Adrenal gland (tissue), 12 donors: Measurements from ENCODE around the gene RIPK3. TPM values are rescaled to one million over a fixed set of nuclear protein-coding genes. Genes with fewer than 3 reads are reported as not detected.

Source experiments
- DNase-seq, 7 donors: peaks; one replicate each; pipeline ENCODE4 v3.0.0-alpha.2; 2019 to 2020
- H3K27ac ChIP-seq, 5 donors: fragments of 200-600 bp; sonication (generic) in 4 of 5; 1 replicate in 3 of 5; 2 replicates in 2 of 5; pipeline versions ENCODE4 v1.5.1 to v1.8.0; 2016 to 2020; ENCODE audit warnings: mild to moderate bottlenecking in 1 of 5
- H3K27me3 ChIP-seq: fragments of 200-600 bp; 2 replicates; pipeline ENCODE4 v1.8.0; 2021
- H3K36me3 ChIP-seq, 2 donors: fragments of 200-600 bp; replicated peaks in 1 of 2; 1 replicate in 1 of 2; 2 replicates in 1 of 2; pipeline versions ENCODE4 v1.5.1 to v1.8.0; 2018 to 2022
- H3K4me1 ChIP-seq, 2 donors: fragments of 200-600 bp; replicated peaks in 1 of 2; 1 replicate in 1 of 2; 2 replicates in 1 of 2; pipeline versions ENCODE4 v1.5.1 to v1.8.0; 2018 to 2021
- H3K4me3 ChIP-seq, 4 donors: fragments of 200-600 bp; sonication (generic) in 3 of 4; one replicate each; pipeline ENCODE4 v1.5.1; 2016 to 2018
- H3K9me3 ChIP-seq, 3 donors: fragments of 200-600 bp; sonication (generic) in 1 of 3; replicated peaks in 1 of 3; 1 replicate in 2 of 3; 2 replicates in 1 of 3; pipeline versions ENCODE4 v1.5.1 to v1.8.0; 2016 to 2021
- POLR2A ChIP-seq, 2 donors: fragments of 450-650 bp; IDR thresholded peaks; one replicate each; pipeline ENCODE4 v1.6.1; 2017; ENCODE audit warnings: antibody characterized with exemption in 2 of 2, mild to moderate bottlenecking in 2 of 2, moderate library complexity in 1 of 2
- WGBS, 4 donors: extraction: QIAGEN DNeasy Blood & Tissue Kit in 2 of 4; methylation state at CpG; one replicate each; pipeline versions ENCODE4 v1.1.5 to v1.1.7; 2013 to 2017; 5-methylcytosine and 5-hydroxymethylcytosine counted together
- intact Hi-C, 2 donors: fragments of 100-400 bp; cut with DNase I; formaldehyde crosslinking; loops; one replicate each; pipeline versions ENCODE4 v1.14.1 to v1.15.0; 2022 to 2023
- polyA plus RNA-seq, 3 donors: library from polyadenylated mRNA; stranded (reverse); fragments of 200-250 nt in 2 of 3; fragments of 350-450 nt in 1 of 3; fragmentation: Illumina TruSeq in 1 of 3; extraction: RNeasy Lipid Tissue Mini Kit (QIAGEN cat#74804) in 1 of 3; gene quantifications; one replicate each; pipeline ENCODE4 v1.2.3, GENCODE V29; 2013 to 2014
- total RNA-seq, 9 donors: library from RNA; depleted of rRNA in 4 of 9; stranded (reverse); fragments of >200 nt in 4 of 9; fragments of 120-200 nt in 1 of 9; fragmentation: NEBNext Ultra II Directional in 1 of 9; extraction: Animal tissue kit (Norgen Biotek cat#: 25700) in 1 of 9; gene quantifications; one replicate each; pipeline versions ENCODE4 v1.1.0 to v1.2.4, GENCODE V29; 2013 to 2023
- TF ChIP-seq, protein P1 (sequence below), 6 experiments: fragments of 450-650 bp in 4 of 6; fragments of 200-600 bp in 2 of 6; sonication (generic) in 1 of 6; IDR thresholded peaks; 1 replicate in 5 of 6; 2 replicates in 1 of 6; pipeline versions ENCODE4 v1.5.1 to v1.8.0; 2016 to 2021; ENCODE audit warnings: antibody characterized with exemption in 6 of 6, mild to moderate bottlenecking in 2 of 6, moderate library complexity in 1 of 6
- donor health status: healthy with polysubstance abuse.
- donor health status: Bipolar disorder and iron deficiency.
- donor health status: DM: yes; HTN: yes; CAD: no.
- donor health status: DM: no; HTN: no; CAD: no.
- donor health status: DM: no; HTN: no; CAD: no.
- donor health status: DM: yes; HTN: yes; CAD: no.

The RIPK3 gene
- total and polyA plus RNA-seq, 12 donors, result 0.50 to 10.4 (median 3.8) TPM

DNA sequence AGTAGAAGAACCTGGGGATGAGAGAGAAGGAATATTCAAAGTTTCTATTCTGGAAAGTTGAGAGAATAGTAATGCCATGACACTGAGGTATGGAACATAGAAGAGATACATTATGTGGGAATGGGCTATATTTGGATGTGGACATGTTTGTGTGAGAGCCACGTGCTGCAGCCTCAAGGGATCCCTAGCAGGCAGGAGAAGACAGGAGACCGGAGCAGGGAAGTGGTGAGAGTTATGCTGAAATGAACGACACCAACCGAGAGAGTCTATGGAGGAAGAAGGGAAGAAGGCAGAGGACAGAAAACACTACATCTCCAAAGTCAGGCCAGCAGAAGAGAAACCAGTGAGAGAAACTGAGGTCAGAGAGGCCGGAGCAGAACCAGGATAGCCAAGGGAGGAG lies 10.0 kb upstream of the RIPK3 start:
- 77 to 84% (median 79%) methylated on average over 5 of the region's 5 CpGs for WGBS, 4 donors
- Histone ChIP-seq H3K4me1 (no peaks in the 10 kb centered on the region), H3K9me3 (no peaks in the 10 kb centered on the region), H3K36me3 (no peaks in the 10 kb centered on the region), H3K4me3 (no peak overlapping the region), H3K27me3 (no peaks in the 10 kb centered on the region), H3K27ac (no peak overlapping the region)
- TF ChIP-seq, protein P1, sequence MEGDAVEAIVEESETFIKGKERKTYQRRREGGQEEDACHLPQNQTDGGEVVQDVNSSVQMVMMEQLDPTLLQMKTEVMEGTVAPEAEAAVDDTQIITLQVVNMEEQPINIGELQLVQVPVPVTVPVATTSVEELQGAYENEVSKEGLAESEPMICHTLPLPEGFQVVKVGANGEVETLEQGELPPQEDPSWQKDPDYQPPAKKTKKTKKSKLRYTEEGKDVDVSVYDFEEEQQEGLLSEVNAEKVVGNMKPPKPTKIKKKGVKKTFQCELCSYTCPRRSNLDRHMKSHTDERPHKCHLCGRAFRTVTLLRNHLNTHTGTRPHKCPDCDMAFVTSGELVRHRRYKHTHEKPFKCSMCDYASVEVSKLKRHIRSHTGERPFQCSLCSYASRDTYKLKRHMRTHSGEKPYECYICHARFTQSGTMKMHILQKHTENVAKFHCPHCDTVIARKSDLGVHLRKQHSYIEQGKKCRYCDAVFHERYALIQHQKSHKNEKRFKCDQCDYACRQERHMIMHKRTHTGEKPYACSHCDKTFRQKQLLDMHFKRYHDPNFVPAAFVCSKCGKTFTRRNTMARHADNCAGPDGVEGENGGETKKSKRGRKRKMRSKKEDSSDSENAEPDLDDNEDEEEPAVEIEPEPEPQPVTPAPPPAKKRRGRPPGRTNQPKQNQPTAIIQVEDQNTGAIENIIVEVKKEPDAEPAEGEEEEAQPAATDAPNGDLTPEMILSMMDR (IDR thresholded peaks at IDR 0.05), result no peak
- TF ChIP-seq POLR2A (IDR thresholded peaks at IDR 0.05), result no peak
- DNase-seq, result no peak
- intact Hi-C loops, result no loop called here

DNA sequence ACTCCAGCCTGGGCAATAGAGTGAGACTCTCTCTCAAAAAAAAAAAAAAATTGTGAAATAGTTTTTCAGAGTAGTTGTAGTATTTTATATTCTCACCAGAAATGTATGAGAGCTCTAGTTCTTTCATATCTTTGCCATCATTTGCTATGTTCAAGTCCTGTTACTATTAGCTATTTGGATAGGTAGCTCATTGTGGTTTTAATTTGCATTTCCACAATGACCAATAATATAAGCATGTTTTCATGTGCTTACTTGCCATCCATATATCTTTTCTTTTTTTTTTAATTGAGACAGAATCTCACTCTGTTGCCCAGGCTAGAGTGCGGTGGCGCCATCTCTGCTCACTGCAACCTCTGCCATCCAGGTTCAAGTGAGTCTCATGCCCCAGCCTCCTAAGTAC lies 8.4 kb upstream of the RIPK3 start:
- WGBS, 4 donors, result 97 to 100% (median 98%) methylated on average over 2 of the region's 2 CpGs
- no peak for DNase-seq
- H3K36me3 ChIP-seq, result no peaks in the 10 kb centered on the region
- TF ChIP-seq POLR2A (IDR thresholded peaks at IDR 0.05), result no peak
- TF ChIP-seq, protein P1 (IDR thresholded peaks at IDR 0.05), result no peak
- no peak overlapping the region for H3K4me3 ChIP-seq
- H3K9me3 ChIP-seq, result no peaks in the 10 kb centered on the region
- H3K4me1 ChIP-seq, result no peaks in the 10 kb centered on the region
- intact Hi-C loops, result no loop called here
- H3K27me3 ChIP-seq, result no peaks in the 10 kb centered on the region
- H3K27ac ChIP-seq, result no peak overlapping the region

DNA sequence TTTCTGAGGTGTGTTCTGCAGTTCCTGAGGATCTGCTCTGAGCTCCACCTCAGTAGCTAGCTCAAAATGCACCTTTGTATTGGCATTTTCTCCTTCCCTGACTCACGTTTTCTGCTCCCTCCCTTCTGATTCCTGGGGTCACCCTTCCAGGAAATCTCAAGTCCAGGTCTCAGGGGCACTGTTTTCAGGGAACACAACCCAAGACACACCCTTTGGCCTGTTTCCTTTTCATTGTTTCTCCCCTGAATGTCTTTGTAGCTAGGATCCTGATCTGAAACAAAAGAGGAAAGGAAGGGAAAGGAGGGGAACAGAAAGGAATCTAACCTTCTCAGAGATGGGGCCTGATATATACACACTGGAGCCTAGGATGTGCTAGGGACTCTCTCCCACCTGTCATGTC lies 7.3 kb upstream of the RIPK3 start:
- WGBS, 4 donors, result 54 to 72% (median 60%) methylated on average over 1 of the region's 1 CpG
- no peaks in the 10 kb centered on the region for H3K27me3 ChIP-seq
- H3K4me3 ChIP-seq, result no peak overlapping the region
- no peak for DNase-seq
- H3K36me3 ChIP-seq, result no peaks in the 10 kb centered on the region
- intact Hi-C loops, result no loop called here
- TF ChIP-seq, protein P1 (IDR thresholded peaks at IDR 0.05), result no peak
- TF ChIP-seq POLR2A (IDR thresholded peaks at IDR 0.05), result no peak
- no peaks in the 10 kb centered on the region for H3K4me1 ChIP-seq
- H3K9me3 ChIP-seq, result no peaks in the 10 kb centered on the region
- no peak overlapping the region for H3K27ac ChIP-seq

DNA sequence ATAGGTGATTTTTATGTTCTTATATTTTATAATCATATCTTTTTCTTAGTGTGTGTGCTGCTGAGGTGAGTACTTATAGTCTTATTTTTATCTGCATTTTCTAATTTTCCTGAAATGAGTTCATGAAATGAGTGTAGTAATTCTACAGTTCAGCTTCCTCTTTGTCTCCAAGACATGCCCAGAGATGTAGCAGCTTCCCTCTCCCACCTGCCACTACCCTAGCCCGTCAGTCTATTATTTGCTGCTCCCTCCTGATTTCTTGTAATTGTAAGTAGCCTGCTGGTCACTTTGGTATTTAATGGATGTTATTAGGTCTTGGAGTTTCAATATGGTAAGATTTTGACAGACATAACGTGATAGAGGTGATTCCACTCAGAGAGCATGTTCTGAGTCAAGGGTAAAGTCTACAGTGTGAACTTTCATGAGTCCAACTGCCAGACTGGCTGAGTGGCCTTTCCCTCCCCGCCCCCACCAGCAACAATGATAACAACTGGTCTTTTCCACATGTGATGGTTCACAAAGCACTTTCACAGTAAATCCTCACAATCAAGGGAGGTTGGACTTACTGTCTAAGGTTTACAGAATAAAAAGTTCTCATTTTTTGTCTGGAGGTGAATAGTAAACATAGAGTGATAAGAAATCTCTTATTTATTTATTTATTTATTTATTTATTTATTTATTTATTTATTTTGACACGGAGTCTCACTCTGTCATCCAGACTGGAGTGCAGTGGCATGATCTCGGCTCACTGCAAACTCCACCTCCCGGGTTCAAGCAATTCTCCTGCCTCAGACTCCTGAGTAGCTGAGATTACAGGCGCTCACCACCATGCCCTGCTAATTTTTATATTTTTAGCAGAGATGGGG lies 4.2 kb upstream of the RIPK3 start:
- intact Hi-C loops, result no loop called here
- no peaks in the 10 kb centered on the region for H3K27me3 ChIP-seq
- H3K27ac ChIP-seq, result no peak overlapping the region
- no peaks in the 10 kb centered on the region for H3K4me1 ChIP-seq
- no peak for DNase-seq
- H3K4me3 ChIP-seq, result no peak overlapping the region
- no peak for TF ChIP-seq POLR2A (IDR thresholded peaks at IDR 0.05)
- TF ChIP-seq, protein P1 (IDR thresholded peaks at IDR 0.05), result no peak
- no peaks in the 10 kb centered on the region for H3K36me3 ChIP-seq
- whole genome bisulfite sequencing, 4 donors, result 64 to 82% (median 70%) methylated on average over 7 of the region's 7 CpGs
- H3K9me3 ChIP-seq, result no peaks in the 10 kb centered on the region
